Measurements from ENCODE around the gene POU5F1.

DNA sequence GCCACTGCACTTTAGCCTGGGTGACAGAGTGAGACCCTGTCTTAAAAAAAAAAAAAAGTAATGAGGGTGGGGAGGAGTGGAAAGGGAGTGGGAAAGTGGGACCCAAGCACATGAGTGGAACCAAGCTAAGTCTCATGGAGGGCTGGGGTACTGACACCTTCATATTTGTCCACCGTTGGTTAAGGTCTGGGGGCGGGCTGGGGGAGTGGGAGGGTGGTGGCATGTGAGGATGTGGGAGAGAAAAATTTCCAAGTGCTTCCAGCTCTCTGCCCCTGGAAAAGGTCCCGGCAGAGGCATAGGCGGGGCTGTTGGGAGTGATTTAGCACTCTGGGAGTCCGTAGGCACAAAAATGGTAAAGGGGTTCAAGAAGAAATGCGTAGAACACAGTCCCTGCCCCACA is 37.7 kb downstream of the POU5F1 start:
- TF ChIP-seq, protein P1, sequence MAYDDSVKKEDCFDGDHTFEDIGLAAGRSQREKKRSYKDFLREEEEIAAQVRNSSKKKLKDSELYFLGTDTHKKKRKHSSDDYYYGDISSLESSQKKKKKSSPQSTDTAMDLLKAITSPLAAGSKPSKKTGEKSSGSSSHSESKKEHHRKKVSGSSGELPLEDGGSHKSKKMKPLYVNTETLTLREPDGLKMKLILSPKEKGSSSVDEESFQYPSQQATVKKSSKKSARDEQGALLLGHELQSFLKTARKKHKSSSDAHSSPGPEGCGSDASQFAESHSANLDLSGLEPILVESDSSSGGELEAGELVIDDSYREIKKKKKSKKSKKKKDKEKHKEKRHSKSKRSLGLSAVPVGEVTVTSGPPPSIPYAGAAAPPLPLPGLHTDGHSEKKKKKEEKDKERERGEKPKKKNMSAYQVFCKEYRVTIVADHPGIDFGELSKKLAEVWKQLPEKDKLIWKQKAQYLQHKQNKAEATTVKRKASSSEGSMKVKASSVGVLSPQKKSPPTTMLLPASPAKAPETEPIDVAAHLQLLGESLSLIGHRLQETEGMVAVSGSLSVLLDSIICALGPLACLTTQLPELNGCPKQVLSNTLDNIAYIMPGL (CRISPR knock-in tag; IDR thresholded peaks at IDR 0.05; ENCODE audit: borderline replicate concordance), result no peak
- TF ChIP-seq RFX5 (IDR thresholded peaks at IDR 0.05), result no peak
- TF ChIP-seq, protein P2, sequence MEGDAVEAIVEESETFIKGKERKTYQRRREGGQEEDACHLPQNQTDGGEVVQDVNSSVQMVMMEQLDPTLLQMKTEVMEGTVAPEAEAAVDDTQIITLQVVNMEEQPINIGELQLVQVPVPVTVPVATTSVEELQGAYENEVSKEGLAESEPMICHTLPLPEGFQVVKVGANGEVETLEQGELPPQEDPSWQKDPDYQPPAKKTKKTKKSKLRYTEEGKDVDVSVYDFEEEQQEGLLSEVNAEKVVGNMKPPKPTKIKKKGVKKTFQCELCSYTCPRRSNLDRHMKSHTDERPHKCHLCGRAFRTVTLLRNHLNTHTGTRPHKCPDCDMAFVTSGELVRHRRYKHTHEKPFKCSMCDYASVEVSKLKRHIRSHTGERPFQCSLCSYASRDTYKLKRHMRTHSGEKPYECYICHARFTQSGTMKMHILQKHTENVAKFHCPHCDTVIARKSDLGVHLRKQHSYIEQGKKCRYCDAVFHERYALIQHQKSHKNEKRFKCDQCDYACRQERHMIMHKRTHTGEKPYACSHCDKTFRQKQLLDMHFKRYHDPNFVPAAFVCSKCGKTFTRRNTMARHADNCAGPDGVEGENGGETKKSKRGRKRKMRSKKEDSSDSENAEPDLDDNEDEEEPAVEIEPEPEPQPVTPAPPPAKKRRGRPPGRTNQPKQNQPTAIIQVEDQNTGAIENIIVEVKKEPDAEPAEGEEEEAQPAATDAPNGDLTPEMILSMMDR (IDR thresholded peaks at IDR 0.05), result no peak
